Renal cortical epithelial cell (primary cell): ENCODE measurements around the gene ANKRD30B. TPM values are rescaled to one million over a fixed set of nuclear protein-coding genes. Genes with fewer than 3 reads are reported as not detected.
"Not testable (repeated sequence)": the region's sequence is repeated elsewhere in the genome, so short reads cannot be mapped to it uniquely, and the experiment has no call there.

Experiments used
- DNase-seq: peaks from one replicate; pipeline ENCODE4 v3.0.0-alpha.2; 2011; ENCODE audit warnings: low read depth
- total RNA-seq: library from RNA; depleted of rRNA; stranded (reverse); fragments of >200 nt; gene quantifications from 2 replicates; pipeline ENCODE4 v1.2.3, GENCODE V29; 2014

The ANKRD30B gene
- total RNA-seq, result not detected in 2 replicates

GRCh38 chr18:14747513-14748474 is at the start of gene ANKRD30B:
TSS of gene ANKRD30B (plus strand) at chr18:14748172. CDS start at chr18:14748420, 248 bp downstream.
- DNase-seq, result no peak

GRCh38 chr18:14701286-14702040 is 46.5 kb upstream of the ANKRD30B start:
- DNase-seq, result not testable (repeated sequence)

DNA sequence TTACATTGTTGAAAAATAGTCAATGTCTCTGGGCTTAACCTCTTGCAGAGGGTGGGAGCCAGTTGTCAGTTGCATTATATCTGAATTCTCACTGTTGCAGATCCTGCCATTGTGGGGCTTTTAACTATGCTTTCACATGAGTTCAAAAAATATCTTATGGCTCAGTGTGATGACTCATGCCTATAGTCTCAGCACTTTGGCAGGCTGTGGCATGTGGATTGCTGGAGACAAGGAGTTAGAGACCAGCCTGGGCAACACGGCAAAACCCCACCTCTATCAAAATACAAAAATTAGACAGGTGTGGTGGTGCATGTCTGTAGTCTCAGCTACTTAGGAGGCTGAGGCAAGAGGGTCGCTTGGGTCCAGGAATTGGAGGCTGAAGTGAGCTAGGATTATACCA is 38.2 kb upstream of the ANKRD30B start:
- DNase-seq, result not testable (repeated sequence)

- DNase-seq, result not testable (repeated sequence)
These were observed 26.4 kb upstream of the ANKRD30B start for GRCh38 chr18:14721569-14721968.

DNA sequence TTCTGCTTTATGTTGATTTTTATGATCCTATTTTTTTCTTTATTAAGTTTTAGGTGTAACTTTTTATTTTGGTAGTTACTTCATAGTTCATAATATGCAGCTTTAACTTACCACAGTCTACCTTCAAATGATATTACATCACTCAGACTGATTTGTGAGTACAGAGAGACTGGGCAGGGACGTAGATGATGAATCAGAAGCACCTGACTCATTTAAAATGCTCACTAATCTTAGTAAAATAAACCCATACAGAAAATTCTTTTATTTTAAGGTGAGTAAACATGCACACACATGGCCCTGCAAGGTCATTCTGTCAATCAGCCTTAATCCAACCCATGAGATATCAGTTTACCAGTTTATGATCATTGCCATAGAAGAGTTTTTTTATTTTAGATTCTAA is 8.9 kb upstream of the ANKRD30B start:
- not testable (repeated sequence) for DNase-seq

- no peak for DNase-seq
These were observed 1.1 kb upstream of the ANKRD30B start for GRCh38 chr18:14746897-14747296.

- DNase-seq, result no peak
These were observed 524 bp downstream of the ANKRD30B start for GRCh38 chr18:14748496-14748895.

- not testable (repeated sequence) for DNase-seq
These were observed 15.6 kb downstream of the ANKRD30B start for GRCh38 chr18:14763566-14763965.

GRCh38 chr18:14767474-14767873 is 19.5 kb downstream of the ANKRD30B start:
- no peak for DNase-seq

GRCh38 chr18:14768241-14768640 is 20.3 kb downstream of the ANKRD30B start:
- DNase-seq, result no peak

DNA sequence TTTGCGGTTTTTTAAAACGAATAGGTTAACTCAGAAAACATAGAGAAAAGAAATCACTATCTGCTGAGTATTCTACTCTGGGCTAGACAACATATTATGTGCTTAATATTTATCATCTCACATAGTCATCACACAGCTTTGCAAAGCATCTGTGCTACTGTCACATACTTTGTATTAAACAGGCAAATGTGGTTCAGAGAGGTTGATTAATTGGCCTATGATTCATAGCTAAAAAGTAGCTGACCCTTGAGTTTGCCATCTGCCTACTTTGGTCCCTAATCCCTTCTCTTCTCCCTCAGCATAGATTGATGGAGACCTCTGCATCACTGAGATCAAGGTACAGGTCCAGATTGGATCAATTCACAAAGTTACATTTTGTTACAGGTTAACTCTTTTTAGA is 21.4 kb downstream of the ANKRD30B start:
- no peak for DNase-seq

DNA sequence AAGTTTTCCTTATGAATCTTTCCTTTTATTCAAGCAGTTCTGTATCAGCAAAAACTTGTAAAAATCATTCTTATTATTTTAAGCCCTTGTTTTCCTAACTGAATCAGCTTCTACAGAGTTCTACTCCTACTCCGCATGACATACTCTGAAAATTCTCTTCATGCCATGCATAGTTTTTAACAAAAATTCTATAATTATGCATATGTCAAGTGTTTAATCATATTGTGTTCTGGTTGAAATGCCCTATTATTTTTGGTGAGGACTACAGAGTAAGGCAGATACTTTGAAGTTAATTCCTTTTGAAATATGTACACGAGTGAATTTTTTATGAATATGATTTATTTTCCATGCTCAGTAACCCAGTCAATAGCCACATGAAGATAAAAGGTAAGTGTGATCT is 28.8 kb downstream of the ANKRD30B start:
- no peak for DNase-seq

- no peak for DNase-seq
These were observed 33.7 kb downstream of the ANKRD30B start for GRCh38 chr18:14781671-14782070.

GRCh38 chr18:14784133-14784532 is 36.2 kb downstream of the ANKRD30B start:
- no peak for DNase-seq

- DNase-seq, result not testable (repeated sequence)
These were observed 48.9 kb downstream of the ANKRD30B start for GRCh38 chr18:14796876-14797275.

DNA sequence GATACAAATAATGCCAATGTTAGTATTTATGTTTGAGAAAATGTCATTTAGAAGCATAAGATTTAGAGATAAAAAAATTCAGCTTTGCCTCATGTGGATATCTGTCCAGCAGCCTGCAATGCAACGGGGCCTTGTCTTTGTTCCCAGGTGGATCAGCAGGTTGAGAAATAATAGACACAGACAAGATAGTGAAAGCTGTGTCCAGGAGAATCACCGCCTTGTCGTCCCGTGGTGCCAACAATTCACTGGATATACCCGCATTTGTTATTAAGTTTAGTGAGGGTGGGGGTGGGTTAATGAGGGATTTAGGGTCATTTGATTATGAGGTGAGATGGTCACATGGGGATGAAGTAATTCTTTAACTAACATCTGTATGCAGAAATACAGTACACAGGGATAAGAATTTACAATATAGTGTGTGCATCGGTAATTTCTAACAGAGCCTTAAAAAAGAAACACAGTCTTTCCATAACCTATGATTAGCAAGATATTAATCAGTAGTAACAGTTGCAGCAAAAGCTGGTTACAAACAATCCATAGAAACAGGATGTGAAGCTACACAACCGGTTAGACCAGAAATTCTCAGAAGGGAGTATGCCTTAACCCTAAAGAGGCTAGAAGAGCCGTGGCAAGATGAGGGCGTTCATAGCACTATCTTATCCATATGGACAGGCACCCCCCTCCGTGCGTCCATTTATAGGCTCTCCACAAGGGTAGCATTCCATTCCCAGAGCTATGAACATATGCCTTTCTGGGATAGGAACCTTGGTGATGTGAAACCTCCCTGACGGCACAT is 50.2 kb downstream of the ANKRD30B start:
- not testable (repeated sequence) for DNase-seq

DNA sequence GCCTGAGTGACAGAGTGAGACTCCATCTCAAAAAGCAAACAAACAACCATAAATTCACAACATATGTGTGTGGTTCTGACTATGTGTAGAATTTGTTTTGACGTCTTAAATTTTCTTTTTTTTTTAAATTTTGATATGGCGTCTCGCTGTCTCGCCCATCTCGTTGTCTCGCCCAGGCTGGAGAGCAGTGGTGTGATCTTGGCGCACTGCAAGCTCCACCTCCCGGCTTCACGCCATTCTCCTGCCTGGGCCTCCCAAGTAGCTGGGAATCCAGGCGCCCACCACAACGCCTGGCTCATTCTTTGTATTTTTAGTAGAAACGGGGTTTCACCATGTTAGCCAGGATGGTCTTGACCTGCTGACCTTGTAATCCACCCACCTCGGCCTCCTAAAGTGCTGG is 63.1 kb downstream of the ANKRD30B start:
- not testable (repeated sequence) for DNase-seq

DNA sequence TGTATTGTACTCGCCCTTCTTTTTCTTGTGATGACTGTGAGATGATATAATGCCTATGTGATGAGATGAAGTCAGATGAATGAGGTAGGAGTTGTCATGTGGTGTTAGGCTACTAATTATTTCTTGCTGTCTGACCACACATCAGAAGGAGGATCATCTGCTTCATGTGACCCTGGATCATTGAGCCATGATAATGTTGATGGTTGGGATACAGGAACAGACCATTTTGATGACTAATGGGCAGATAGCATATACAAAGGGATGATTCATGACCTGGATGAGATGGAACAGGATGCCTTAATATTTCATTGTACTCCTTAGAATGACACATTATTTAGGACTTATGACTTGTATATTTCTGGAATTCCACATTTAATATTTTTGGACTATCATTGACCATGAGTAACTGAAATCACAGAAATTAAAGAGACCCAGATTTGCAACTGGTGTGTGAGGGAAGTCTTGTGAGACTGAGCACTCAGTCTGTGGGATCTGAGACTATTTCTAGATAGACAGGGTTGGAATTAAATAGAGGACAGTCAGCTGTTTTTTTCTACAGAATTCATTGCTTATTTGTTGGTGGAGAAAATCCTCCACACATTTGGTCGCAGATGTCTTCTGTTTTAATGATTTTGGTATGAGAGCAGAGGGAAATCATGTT is 79.1 kb downstream of the ANKRD30B start:
- peak; percentile 3 for DNase-seq

DNA sequence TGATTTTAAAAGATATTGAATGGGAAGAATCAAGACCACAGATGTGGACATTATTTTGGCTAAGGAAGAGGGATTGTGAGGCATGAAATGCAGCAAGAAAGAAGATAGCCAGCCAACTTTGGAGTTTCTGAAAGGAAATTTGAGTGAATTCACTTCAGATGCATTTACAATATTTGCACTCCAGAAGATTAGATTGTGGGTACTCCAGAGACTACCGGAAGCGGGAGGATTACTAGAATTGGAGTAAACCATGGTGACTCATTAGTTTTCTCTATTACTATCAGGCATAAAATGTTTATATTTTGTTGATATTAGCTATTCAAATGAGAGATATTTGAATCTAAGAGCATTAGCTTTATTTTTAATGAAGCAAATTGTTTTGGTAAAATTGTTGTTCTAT is 93.6 kb downstream of the ANKRD30B start:
- DNase-seq, result not testable (repeated sequence)

DNA sequence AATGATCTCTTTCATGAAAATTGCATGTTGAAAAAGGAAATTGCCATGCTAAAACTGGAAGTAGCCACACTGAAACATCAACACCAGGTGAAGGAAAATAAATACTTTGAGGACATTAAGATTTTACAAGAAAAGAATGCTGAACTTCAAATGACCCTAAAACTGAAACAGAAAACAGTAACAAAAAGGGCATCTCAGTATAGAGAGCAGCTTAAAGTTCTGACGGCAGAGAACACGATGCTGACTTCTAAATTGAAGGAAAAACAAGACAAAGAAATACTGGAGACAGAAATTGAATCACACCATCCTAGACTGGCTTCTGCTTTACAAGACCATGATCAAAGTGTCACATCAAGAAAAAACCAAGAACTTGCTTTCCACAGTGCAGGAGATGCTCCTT is 103.6 kb downstream of the ANKRD30B start:
- not testable (repeated sequence) for DNase-seq

DNA sequence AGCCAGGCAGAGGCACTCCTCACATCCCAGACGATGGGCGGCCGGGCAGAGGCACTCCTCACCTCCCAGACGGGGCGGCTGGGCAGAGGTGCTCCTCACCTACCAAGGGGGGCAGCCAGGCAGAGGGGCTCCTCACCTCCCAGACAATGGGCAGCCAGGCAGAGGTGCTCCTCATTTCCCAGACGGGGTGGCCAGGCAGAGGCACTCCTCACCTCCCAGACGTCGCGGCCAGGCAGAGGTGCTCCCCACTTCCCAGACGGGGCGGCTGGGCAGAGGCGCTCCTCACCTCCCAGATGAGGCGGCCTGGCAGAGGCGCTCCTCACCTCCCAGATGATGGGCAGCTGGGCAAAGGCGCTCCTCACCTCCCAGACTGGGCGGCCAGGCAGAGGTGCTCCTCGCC is 107.7 kb downstream of the ANKRD30B start:
- DNase-seq, result not testable (repeated sequence)
